HG02938 (cell line): ENCODE data around the gene NACAD.

Experiments
- ATAC-seq: cut with Tn5 transposase; IDR thresholded peaks from one replicate; pipeline ENCODE4 v1.9.1; 2021; ENCODE audit warnings: mild to moderate bottlenecking, moderate library complexity; ENCODE audit not compliant: unreplicated experiment

NACAD gene, protein sequence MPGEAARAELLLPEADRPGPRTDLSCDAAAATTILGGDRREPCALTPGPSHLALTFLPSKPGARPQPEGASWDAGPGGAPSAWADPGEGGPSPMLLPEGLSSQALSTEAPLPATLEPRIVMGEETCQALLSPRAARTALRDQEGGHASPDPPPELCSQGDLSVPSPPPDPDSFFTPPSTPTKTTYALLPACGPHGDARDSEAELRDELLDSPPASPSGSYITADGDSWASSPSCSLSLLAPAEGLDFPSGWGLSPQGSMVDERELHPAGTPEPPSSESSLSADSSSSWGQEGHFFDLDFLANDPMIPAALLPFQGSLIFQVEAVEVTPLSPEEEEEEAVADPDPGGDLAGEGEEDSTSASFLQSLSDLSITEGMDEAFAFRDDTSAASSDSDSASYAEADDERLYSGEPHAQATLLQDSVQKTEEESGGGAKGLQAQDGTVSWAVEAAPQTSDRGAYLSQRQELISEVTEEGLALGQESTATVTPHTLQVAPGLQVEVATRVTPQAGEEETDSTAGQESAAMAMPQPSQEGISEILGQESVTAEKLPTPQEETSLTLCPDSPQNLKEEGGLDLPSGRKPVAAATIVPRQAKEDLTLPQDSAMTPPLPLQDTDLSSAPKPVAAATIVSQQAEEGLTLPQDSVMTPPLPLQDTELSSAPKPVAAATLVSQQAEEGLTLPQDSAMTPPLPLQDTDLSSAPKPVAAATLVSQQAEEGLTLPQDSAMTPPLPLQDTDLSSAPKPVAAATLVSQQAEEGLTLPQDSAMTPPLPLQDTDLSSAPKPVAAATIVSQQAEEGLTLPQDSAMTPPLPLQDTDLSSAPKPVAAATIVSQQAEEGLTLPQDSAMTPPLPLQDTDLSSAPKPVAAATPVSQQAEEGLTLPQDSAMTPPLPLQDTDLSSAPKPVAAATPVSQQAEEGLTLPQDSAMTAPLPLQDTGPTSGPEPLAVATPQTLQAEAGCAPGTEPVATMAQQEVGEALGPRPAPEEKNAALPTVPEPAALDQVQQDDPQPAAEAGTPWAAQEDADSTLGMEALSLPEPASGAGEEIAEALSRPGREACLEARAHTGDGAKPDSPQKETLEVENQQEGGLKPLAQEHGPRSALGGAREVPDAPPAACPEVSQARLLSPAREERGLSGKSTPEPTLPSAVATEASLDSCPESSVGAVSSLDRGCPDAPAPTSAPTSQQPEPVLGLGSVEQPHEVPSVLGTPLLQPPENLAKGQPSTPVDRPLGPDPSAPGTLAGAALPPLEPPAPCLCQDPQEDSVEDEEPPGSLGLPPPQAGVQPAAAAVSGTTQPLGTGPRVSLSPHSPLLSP (N-terminal part only)

DNA sequence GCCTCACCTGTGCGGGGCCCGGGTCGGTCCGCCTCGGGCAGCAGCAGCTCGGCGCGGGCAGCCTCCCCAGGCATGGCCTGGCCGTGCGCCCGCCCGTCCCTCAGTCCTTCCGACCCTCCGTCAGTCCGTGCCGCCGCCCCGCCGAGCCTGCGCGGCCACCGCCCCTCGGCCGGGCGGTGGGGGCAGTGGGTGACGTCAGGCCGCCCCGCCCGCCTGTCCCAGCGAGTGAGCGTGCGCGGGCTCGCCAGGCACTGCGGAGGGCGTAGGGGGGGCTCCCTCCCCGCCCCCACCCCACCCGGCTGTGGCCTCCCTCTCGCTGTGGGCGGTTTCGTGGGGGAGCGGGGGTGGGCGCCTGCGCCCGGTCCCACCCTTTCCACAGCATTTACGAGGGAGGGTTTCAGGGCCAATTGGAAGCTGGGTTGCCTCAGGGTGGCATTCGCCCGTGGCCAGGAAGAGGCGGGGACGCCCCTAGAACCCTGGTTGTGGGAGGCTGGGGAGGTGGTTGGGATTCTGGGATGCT is at the start of gene NACAD:
Gene NACAD, minus strand, starts transcription at position 149 of the 520 bp plus-strand sequence. Its CDS starts 75 bp downstream, at position 74.
- ATAC-seq: no peak

DNA sequence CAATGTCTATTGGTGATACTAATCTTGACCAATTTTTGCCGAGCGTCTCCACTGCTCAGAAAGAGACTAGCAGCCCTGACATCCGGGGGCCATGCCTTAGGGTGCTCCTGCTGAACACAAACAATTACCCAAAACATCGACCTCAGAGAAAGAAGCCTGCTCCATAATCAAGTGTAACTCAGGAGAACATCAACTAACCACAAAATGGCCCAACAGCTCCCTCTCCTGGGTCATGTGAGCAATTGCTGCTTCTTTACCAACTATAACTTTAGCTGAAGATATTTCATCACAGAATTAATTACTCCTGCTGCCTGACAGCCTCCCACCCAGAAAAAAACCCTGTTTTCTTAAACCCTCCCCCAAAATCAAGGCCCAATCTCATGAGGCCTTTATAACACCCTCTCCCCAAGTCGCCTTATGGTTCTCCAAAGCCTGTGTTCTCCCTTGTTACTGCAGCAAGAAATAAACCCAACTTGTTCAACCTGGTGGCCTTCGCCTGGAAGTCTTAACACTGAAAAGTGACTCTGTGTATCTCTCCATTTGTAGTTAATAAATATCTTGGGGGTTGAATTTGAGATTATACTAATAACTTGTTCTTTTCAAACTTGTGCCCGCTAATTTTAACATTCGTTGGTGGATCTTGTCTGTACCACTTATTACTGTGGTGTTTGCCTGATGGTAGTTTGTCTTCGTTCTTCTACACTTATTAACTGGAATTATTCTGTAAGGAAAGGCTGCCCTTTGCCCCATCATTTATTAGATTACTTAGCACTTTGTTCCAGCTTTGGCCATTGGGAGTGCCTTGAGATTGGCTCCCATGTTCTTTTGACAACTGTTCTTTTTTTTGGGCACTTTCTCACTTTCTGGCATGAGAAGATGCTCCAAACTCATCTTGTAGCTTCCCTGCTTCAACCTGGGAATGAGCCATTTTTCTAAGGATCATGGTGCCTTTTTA is 47.6 kb upstream of the NACAD start:
- ATAC-seq: no peak

DNA sequence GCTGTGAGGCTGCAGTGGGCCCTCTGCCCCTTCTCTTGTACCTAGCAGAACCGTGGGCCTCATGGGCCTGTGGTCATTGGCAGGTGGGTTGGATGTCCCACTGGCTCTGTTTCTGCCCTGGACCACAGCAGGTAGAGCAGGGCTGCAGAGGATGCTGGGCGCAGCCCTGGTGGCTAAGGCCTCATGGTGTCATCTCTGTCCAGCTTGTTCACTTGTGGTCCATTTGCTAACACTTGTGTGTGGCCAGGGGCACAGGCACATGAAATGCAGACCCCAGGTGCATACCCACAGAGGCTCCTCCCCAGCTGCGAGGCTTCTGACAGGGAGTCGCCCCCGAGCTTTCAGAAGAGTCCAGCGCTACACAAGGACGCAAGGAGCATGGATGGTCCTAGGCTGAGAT is 45.1 kb upstream of the NACAD start:
- ATAC-seq: no peak

DNA sequence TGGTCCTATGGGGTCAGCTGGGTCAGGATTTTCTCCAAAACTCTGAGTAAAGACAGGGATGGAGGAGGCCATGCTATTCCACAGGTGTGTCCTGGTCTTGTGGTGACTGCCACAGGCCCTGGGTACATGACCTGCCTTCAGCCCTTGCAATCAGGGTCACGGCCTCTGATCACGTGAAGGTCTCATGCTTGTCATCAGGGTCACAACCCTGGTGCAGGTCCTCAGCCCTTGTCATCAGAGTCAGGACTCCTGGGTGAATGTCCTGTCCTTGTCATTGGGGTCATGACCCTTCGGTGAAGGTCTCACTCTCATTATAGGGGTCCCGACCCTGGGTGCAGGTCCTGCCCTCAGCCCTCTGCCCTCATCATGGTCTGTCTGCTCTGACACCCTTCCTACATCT is 44.6 kb upstream of the NACAD start:
- no peak for ATAC-seq

DNA sequence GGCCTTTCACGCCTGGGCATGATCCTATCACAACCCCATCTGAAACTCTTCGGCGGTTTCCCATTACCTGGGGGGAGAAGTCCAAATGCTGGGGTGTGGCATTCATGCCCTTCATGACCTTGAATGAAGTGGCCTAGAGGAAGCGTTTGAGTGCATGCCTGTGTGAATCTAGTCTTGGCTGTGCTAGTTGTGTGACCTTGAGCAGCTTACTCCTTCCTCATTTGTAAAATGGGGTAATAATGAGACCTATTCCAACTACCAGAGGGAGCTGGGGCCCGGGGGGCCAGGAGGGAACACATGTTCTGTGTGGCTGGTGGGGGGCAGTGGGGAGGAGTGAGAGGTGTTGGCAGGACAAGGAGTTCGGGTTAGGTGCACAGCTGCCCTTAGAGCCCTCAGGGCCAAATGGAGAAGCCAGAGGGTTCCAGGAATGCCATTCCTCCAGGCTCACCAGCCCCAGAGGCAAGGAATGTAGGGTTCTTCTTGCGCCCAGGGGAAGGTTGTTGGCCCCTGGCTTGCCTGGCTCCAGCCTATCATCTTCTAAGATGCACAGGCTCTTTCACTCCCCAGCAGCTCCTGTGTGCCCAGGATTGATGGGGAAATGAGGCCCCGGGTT is 44.0 kb upstream of the NACAD start:
- no peak for ATAC-seq

DNA sequence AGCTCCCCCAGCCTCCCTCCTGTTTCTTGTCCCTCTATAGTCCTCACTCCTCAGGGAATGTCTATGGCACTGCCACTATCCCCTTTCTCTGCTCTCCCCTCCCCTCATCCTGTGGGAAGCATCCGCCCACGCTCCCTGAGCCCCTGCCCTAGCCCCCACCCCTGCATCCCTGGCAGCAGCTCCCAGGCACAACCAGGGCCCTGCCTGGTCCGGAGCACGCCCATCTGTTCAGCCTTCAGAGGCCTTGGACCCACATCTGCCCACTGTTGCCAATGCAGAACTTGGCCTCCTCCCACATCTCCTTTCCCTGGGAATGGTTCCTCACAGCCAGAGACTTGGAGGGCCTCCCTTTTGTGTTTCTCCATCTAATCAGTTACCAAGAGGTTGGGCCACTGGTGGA is 43.1 kb upstream of the NACAD start:
- ATAC-seq: no peak

DNA sequence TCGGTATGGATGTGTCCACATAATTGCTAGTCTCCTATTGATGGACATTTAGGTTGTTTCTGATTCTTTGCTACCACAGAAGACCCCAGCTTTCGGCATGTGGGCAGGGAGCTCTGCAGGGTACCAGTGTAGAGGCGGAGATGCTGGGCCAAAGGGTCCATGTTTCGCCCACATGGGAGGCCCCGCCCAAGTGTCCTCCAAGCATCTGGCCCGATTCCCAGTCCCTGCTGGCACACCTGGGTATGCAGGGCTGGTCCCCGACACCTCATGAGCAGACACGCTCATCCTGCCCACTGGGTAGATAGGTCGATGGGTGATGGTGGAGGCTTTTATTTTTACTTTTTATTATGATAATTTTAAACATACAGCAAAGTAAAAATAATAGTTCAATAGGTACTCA is 42.1 kb upstream of the NACAD start:
- no peak for ATAC-seq

DNA sequence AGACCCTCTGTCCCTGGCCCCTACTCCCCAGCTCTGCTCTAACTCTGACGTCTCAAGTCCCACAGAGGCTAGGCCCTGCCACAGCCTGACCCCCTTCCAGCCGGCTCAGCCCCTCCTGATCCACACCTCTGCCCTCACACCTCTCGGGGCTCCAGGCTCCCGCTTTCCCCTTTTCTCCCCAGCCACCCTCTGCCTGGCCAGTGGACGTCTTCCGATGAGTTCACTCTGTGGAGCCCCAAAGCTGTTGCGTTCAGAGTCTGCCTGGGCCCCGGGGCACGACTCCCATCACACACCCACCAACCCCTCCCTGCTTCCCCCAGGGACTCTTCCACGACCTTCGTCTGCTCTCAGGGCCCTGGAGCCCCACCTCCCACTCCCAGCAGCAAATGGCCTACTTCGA is 41.1 kb upstream of the NACAD start:
- no peak for ATAC-seq

DNA sequence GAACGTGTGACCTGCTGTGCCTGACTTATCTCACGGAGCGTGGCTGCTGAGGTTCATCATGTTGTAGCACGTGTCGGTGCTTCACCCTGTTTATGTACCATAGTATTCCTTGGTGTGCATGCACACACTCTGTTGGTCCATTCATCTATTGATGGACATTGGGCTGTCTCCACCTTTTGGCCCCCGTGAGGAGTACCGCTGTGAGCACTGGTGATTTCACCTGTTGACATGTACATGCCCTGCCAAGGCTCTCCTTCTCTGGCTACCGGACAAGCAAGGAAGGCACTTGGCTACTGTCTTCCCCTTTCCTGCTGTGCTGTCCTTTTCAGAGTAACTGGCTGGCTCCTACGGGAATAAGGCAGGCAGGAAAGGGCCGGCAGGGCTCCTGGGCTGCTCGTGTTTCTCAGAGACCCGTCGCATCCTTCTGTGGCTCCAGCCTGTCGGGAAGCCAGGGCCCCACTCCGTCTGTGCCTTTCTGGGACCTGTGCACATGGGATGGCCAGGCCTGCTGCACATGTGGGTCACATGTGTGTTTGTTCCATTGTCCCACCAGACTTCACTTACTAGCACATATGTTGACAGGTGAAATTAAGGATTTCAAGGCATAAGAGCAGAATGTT is 40.5 kb upstream of the NACAD start:
- no peak for ATAC-seq

DNA sequence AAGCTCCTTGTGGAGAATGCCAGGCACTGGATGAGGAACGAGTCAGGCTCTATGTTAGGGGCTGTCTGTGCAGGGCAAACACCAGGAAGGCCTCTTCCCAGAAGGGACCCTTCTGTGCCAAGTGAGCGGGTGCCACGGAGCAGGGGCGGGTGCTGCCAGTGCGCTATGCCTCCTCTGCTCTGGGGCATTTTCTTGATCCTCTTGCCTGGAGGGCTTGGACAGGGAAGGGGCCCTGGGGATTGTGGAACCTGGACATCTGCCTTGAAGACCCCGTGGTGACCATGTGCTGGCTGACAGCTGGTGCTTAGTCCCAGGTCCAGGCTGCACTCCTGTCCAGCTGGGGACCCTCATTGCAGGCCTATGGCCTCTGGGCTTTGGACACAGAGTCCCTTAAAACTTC is 38.2 kb upstream of the NACAD start:
- no peak for ATAC-seq

DNA sequence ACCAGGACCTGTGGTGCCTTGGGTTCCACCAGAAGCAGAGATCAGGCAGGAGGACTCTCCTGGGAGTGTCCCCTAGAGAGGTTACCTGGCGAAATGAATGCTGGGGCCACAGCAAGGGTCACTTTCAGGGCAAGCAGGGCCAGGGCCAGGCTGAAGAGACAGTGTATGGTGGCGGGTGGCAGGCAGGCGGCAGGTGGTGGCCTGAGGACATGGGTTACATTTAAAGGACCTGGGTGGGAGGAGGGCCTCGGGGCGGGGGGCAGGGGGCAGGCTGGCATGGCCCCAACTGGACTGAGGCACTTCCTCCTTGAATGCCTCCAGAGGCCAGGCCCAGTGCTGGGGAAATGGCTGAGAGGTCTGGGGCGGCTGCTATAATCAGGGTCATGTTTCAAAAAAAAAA is 37.4 kb upstream of the NACAD start:
- no peak for ATAC-seq

DNA sequence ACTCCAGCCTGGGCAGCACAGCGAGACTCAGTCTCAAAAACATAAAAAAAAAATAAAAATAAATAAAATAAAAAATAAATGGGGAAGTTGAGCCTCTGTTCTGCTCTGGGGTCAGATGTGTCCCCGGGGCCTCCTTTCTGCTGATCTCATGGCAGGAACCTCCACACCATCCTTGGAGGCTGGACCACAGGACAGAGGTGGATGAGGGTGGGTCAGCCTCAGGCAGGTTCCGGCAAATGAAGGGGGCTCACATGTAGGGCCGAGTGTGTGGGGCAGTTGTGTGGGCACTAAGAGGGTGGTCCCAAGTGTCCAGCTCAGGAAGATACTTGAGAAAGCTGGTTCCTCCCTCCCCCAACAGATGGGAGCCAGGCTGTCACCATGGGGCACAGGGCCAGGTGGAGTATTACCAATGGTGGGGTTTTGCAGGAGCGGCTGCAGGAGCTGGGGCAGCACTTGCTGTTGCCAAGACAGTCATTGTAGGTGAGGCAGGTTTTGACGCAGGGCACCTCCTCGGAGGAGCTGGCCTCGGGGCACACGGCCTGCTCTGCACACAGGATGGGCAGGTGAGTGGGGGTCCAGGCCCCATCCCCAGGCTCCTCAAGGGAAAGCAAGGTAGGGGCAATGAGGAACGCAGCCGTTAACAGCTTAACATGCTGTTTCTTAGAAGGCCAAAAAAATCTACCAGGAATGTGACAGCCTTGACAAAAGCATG is 36.6 kb upstream of the NACAD start:
- no peak for ATAC-seq

DNA sequence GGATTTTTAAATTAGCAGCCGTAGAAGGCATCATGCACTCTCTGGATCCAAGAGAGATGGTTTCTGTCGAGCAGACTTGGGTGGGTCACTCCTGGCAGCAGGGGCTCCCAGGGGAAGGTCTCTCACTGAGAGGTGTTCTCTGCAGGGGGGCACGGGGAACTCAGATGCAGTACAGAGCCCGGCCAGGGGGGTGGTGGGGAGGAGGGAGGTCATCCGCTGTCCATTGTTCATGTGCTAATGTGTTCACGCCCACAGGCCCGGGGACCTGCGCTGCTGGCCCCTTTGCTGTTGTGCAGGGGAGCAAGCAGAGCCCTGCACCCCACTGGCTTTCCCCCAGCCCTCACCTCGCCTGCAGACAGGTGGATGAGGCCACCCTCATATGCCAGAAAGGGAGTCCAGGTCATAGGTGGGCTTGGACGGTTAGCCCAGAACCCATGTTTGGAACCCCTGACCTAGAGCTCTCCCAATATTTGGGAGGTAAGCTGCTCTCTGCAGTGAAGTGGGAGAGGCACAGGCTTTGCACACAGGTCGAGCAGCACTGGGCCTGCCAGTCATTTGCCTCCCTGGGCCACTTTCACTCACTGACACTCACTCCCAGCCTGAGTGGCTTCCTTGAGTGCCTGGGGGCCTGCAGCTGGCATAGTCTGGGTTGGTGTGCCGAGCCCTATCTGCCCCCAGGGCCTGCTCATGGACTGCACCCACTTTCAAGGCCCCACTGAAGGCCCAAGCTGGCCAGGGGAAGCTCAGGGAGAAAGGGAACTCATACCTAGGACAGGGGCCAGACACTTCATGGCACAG is 35.3 kb upstream of the NACAD start:
- no peak for ATAC-seq

DNA sequence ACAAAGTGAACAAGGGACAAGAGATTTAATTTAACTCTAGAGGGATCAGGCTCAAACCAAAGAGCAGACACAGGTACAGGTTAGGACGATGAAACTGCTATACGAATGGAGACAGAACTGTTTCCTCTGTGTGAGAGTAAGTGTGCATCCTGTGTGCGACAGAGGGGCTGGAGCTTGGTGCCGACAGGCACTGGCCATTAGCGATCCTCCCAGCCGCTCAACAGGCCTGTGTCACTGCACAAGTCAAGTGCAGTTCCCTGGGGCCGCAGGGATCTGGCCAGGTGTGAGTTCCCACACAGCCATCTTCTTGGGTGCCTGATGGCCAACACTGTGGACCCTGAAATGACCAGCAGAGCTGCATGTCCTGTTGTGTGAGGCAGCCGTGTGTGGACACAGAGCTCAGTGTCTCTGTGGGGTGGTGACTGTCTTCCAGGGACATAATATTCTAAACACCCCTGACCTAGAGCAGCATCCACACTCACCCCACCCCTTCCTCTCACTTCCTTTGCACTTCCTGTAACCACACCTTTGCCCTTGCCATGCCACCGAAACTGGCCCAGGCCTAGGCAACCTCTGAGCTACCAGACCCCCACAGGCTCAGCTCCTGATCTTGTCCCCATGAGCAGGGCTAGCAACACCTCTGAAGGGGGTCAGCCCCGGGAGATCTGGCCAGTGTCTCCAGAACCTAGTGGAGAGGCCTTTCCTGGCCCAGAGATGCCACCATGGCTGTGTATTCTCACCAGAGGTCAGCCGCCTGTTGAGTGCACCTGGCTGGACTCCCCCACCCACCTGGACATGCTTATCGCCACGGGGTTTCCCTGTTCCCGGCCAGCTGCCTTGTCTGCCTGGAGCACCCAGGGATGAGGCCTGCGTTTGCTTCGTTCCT is 34.4 kb upstream of the NACAD start:
- no peak for ATAC-seq

DNA sequence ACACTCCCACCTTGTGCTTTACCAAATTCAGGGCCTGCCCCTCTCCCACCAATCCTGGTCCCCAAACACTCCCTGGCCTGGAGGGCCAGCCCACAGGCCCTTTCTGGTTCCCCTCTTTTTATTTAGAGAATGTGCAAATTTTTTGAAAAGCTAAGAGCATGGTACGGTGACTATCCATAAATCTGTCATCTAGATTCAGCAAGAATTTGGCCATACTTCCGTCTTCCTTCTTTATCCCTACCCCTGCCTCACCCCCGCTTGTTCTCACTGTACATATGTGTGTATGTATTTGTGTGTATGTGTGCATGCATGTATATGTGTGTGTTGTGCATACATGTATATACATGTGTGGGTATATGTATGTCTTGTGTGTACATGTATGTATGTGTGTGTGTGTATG is 30.8 kb upstream of the NACAD start:
- no peak for ATAC-seq

DNA sequence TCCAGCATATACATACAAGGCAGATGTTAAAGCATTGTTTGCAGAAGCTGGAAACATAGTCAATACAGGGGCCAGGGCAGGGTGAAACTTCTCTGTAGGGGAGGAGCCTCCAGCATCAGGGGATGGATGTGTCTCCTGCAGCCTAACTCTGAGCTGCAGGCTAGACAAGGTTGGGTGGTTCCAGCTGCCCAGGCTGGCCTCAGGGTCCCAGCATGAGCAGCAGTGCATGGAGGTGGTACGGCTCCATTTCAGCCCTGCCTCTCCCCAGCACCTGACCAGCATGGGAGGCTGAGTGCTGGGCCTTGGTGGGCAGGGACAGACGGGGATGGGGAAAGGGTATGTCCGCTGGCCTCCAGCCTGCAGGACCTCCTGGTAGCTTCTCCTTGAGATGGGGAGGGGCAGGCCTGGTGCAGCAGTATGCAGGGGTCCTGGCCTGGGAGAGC is 30.1 kb upstream of the NACAD start:
- no peak for ATAC-seq
